Measurements from ENCODE around the gene MYO1E.
"Not testable (repeated sequence)": the region's sequence is repeated elsewhere in the genome, so short reads cannot be mapped to it uniquely, and the experiment has no call there.

The MYO1E gene

GRCh38 chr15:59152694-59153450 is 219.8 kb downstream of the MYO1E start:
- no peak overlapping the region for H3K4me3 ChIP-seq (ENCODE audit: low read length)
- DNase-seq (ENCODE audit: low read depth), result no peak
- TF ChIP-seq CTCF (IDR thresholded peaks at IDR 0.05; ENCODE audit: insufficient read depth, low read depth, low read length, missing control alignments), result no peak

- no peak overlapping the region for H3K4me3 ChIP-seq (ENCODE audit: low read length)
- no peak for DNase-seq (ENCODE audit: low read depth)
Measured at GRCh38 chr15:59150185-59150584, 222.5 kb downstream of the MYO1E start.

GRCh38 chr15:59148153-59148833 is 224.4 kb downstream of the MYO1E start:
- no peak for TF ChIP-seq CTCF (IDR thresholded peaks at IDR 0.05; ENCODE audit: insufficient read depth, low read depth, low read length, missing control alignments)
- no peak for DNase-seq (ENCODE audit: low read depth)
- no peak overlapping the region for H3K4me3 ChIP-seq (ENCODE audit: low read length)

More at GRCh38 chr15:59150185-59150584, 222.5 kb downstream of the MYO1E start:
- no peak for TF ChIP-seq CTCF (IDR thresholded peaks at IDR 0.05; ENCODE audit: insufficient read depth, low read depth, low read length, missing control alignments)

GRCh38 chr15:59147666-59148065 is 225.0 kb downstream of the MYO1E start:
- DNase-seq (ENCODE audit: low read depth), result no peak
- H3K4me3 ChIP-seq (ENCODE audit: low read length), result no peak overlapping the region
- TF ChIP-seq CTCF (IDR thresholded peaks at IDR 0.05; ENCODE audit: insufficient read depth, low read depth, low read length, missing control alignments), result peak; percentile 4

GRCh38 chr15:59144594-59144993 is 228.1 kb downstream of the MYO1E start:
- TF ChIP-seq CTCF (IDR thresholded peaks at IDR 0.05; ENCODE audit: insufficient read depth, low read depth, low read length, missing control alignments), result peak; percentile 35
- not testable (repeated sequence) for DNase-seq (ENCODE audit: low read depth); H3K4me3 ChIP-seq (ENCODE audit: low read length)

GRCh38 chr15:59143281-59143680 is 229.4 kb downstream of the MYO1E start:
- no peak for DNase-seq (ENCODE audit: low read depth)
- TF ChIP-seq CTCF (IDR thresholded peaks at IDR 0.05; ENCODE audit: insufficient read depth, low read depth, low read length, missing control alignments), result no peak
- H3K4me3 ChIP-seq (ENCODE audit: low read length), result no peak overlapping the region

Data from epithelial cell of esophagus (primary cell).